Psoas muscle (tissue), 8 donors: ENCODE measurements around the gene CPNE2. TPM values are rescaled to one million over a fixed set of nuclear protein-coding genes. Genes with fewer than 3 reads are reported as not detected.

Source experiments
- ATAC-seq, 4 donors: fragments of 200-7000 bp; cut with Tn5 transposase; one replicate each; pipeline ENCODE4 v1.9.1; 2020; ENCODE audit warnings: moderate library complexity in 3 of 4, mild to moderate bottlenecking in 2 of 4
- DNase-seq, 2 donors: peaks; one replicate each; pipeline ENCODE4 v3.0.0-alpha.2; 2020
- H3K27ac ChIP-seq: fragments of 200-600 bp; one replicate; pipeline ENCODE4 v1.8.0; 2022
- H3K27me3 ChIP-seq, 3 donors: fragments of 200-600 bp in 1 of 3; one replicate each; pipeline versions ENCODE4 v1.6.1 to v1.8.0; 2013 to 2022; ENCODE audit warnings: low read length in 2 of 3, mild to moderate bottlenecking in 2 of 3, moderate library complexity in 1 of 3; ENCODE audit not compliant: insufficient read depth in 3 of 3
- H3K36me3 ChIP-seq, 2 donors: fragments of 200-600 bp in 1 of 2; one replicate each; pipeline versions ENCODE4 v1.6.1 to v1.8.0; 2013 to 2022; ENCODE audit warnings: low read depth in 1 of 2, mild to moderate bottlenecking in 1 of 2, moderate library complexity in 1 of 2; ENCODE audit not compliant: insufficient read depth in 1 of 2
- H3K4me1 ChIP-seq: fragments of 200-600 bp; one replicate; pipeline ENCODE4 v1.8.0; 2022
- H3K4me3 ChIP-seq: fragments of 200-600 bp; one replicate; pipeline ENCODE4 v1.8.0; 2022; ENCODE audit warnings: mild to moderate bottlenecking
- H3K9me3 ChIP-seq: fragments of 200-600 bp; one replicate; pipeline ENCODE4 v1.8.0; 2022
- CTCF ChIP-seq: fragments of 200-600 bp; IDR thresholded peaks from one replicate; pipeline ENCODE4 v1.8.0; 2022; ENCODE audit warnings: antibody characterized with exemption
- WGBS, 3 donors: extraction: QIAGEN DNeasy Blood & Tissue Kit; methylation state at CpG; one replicate each; pipeline versions ENCODE4 v1.1.6 to v1.1.7; 2013; 5-methylcytosine and 5-hydroxymethylcytosine counted together
- intact Hi-C, 2 donors: fragments of 100-400 bp; cut with DNase I; formaldehyde crosslinking; loops; one replicate each; pipeline versions ENCODE4 v1.11.0 to v1.14.2; 2022
- polyA plus RNA-seq, 3 donors: library from polyadenylated mRNA; stranded (reverse); fragments of 200-250 nt; gene quantifications; one replicate each; pipeline ENCODE4 v1.2.3, GENCODE V29; 2013
- total RNA-seq, 4 donors: library from RNA; stranded (reverse); fragmentation: NEBNext Ultra II Directional in 2 of 4; extraction: Animal tissue kit (Norgen Biotek cat#: 25700) in 2 of 4; gene quantifications; one replicate each; pipeline versions ENCODE4 v1.2.1 to v1.2.4, GENCODE V29; 2021 to 2023
- donor health status: healthy with polysubstance abuse.
- donor health status: DM: no; HTN: no; CAD: no; lungs with moderate emphysema.
- donor health status: Bipolar disorder and iron deficiency.
- donor health status: healthy.
- donor health status: DM: yes; HTN: yes; CAD: no.
- donor health status: DM: no; HTN: no; CAD: no.
- donor health status: DM: no; HTN: no; CAD: no.
- donor health status: DM: yes; HTN: yes; CAD: no.

Gene CPNE2
- total and polyA plus RNA-seq, 7 donors = 8.1 to 16.9 (median 12.4) TPM

GRCh38 chr16:57131351-57131970, 39.1 kb downstream of the CPNE2 start:
- intact Hi-C loops = no loop called here
- peak in 1 of 2 donors; percentile 45 for DNase-seq
- no peaks in the 10 kb centered on the region for H3K27me3 ChIP-seq
- 81 to 88% (median 83%) methylated on average over 16 to 17 of the region's 17 CpGs for WGBS, 3 donors
- H3K36me3 ChIP-seq = no peaks in the 10 kb centered on the region
- H3K4me1 ChIP-seq = no peaks in the 10 kb centered on the region
- no peak overlapping the region for H3K4me3 ChIP-seq
- H3K27ac ChIP-seq = no peak overlapping the region
- H3K9me3 ChIP-seq = no peaks in the 10 kb centered on the region
- ATAC-seq = no peak
- TF ChIP-seq CTCF = no peak

GRCh38 chr16:57132470-57132869, 40.1 kb downstream of the CPNE2 start:
- 97 to 100% (median 100%) methylated on average over 1 of the region's 1 CpG for WGBS, 3 donors
- DNase-seq (no peak), ATAC-seq (no peak)
- no peaks in the 10 kb centered on the region for H3K4me1 ChIP-seq
- H3K4me3 ChIP-seq = no peak overlapping the region
- no peaks in the 10 kb centered on the region for H3K36me3 ChIP-seq
- H3K27ac ChIP-seq = no peak overlapping the region
- H3K27me3 ChIP-seq = no peaks in the 10 kb centered on the region
- intact Hi-C loops = no loop called here
- no peak for TF ChIP-seq CTCF
- no peaks in the 10 kb centered on the region for H3K9me3 ChIP-seq

- no peak overlapping the region for H3K27ac ChIP-seq
- no peak for TF ChIP-seq CTCF
- no peak overlapping the region for H3K4me3 ChIP-seq
- no peaks in the 10 kb centered on the region for H3K9me3 ChIP-seq
- H3K4me1 ChIP-seq = no peaks in the 10 kb centered on the region
- ATAC-seq (no peak), DNase-seq (no peak)
- intact Hi-C loops = no loop called here
- no peaks in the 10 kb centered on the region for H3K36me3 ChIP-seq
- WGBS, 3 donors = 70 to 81% (median 71%) methylated on average over 4 of the region's 4 CpGs
- H3K27me3 ChIP-seq = no peaks in the 10 kb centered on the region
Measured at GRCh38 chr16:57133031-57133430, 40.6 kb downstream of the CPNE2 start.

- DNase-seq = no peak
- no peak for ATAC-seq
Measured at GRCh38 chr16:57133886-57134285, 41.5 kb downstream of the CPNE2 start.

More at GRCh38 chr16:57133886-57134285, 41.5 kb downstream of the CPNE2 start:
- no peaks in the 10 kb centered on the region for H3K27me3 ChIP-seq
- no peaks in the 10 kb centered on the region for H3K9me3 ChIP-seq
- TF ChIP-seq CTCF = no peak
- H3K4me1 ChIP-seq = no peaks in the 10 kb centered on the region
- H3K36me3 ChIP-seq = no peaks in the 10 kb centered on the region
- intact Hi-C loops = no loop called here
- H3K27ac ChIP-seq = no peak overlapping the region
- H3K4me3 ChIP-seq = no peak overlapping the region
- 87 to 92% (median 90%) methylated on average over 10 of the region's 10 CpGs for WGBS, 3 donors
